ENCODE measurements around the gene ADCYAP1. TPM values are rescaled to one million over a fixed set of nuclear protein-coding genes. Genes with fewer than 3 reads are reported as not detected.
A peak's percentile ranks its signal among the peaks of the same experiment; 100 is the strongest.

ADCYAP1 gene
- total RNA-seq, 6 donors from 2014 or later, result 0.20 to 0.44 (median 0.30) TPM; not detected in 3

GRCh38 chr18:908758-909724 is 4.4 kb downstream of the ADCYAP1 start:
- TF ChIP-seq CTCF (IDR thresholded peaks at IDR 0.05) (no peak), EP300 (IDR thresholded peaks at IDR 0.05) (no peak), POLR2AphosphoS5 (IDR thresholded peaks at IDR 0.05) (no peak), POLR2A (IDR thresholded peaks at IDR 0.05) (no peak)
- ATAC-seq (ENCODE audit: low FRiP score in 2 of 2) (no peak), DNase-seq (peak in 1 of 2 donors; percentile 73)

GRCh38 chr18:910247-910646 is 5.6 kb downstream of the ADCYAP1 start:
- Histone ChIP-seq H3K27me3 (peaks cover 0 to 53% (median 31%) of the 10 kb centered on the region in 4 donors), H3K4me1 (peaks cover 33 to 42% (median 37%) of the 10 kb centered on the region in 4 donors), H3K27ac (no peak overlapping the region), H3K4me3 (no peak overlapping the region), H3K36me3 (no peaks in the 10 kb centered on the region), H3K9me3 (no peaks in the 10 kb centered on the region)
- ATAC-seq (ENCODE audit: low FRiP score in 2 of 2) (no peak), DNase-seq (no peak)
- TF ChIP-seq CTCF (IDR thresholded peaks at IDR 0.05) (no peak), POLR2AphosphoS5 (IDR thresholded peaks at IDR 0.05) (no peak), EP300 (IDR thresholded peaks at IDR 0.05) (no peak), POLR2A (IDR thresholded peaks at IDR 0.05) (no peak)
- 47 to 55% methylated on average over 5 of the region's 5 CpGs for WGBS, 2 donors

More at GRCh38 chr18:908758-909724, 4.4 kb downstream of the ADCYAP1 start:
- peaks cover 2 to 64% (median 37%) of the 10 kb centered on the region in 4 donors for H3K27me3 ChIP-seq
- H3K9me3 ChIP-seq, result no peaks in the 10 kb centered on the region
- H3K4me1 ChIP-seq, result peaks cover 33 to 42% (median 37%) of the 10 kb centered on the region in 4 donors
- no peak overlapping the region for H3K27ac ChIP-seq
- 9 to 13% methylated on average over 31 to 36 of the region's 69 CpGs for WGBS, 2 donors
- H3K4me3 ChIP-seq, result peak overlapping the region in 3 of 4 donors; percentile 29 to 49 (median 48)
- H3K36me3 ChIP-seq, result no peaks in the 10 kb centered on the region

GRCh38 chr18:911025-911424 is 6.4 kb downstream of the ADCYAP1 start:
- no peaks in the 10 kb centered on the region for H3K9me3 ChIP-seq
- H3K36me3 ChIP-seq, result no peaks in the 10 kb centered on the region
- H3K27ac ChIP-seq, result no peak overlapping the region
- no peak for TF ChIP-seq POLR2A (IDR thresholded peaks at IDR 0.05)
- no peak for TF ChIP-seq CTCF (IDR thresholded peaks at IDR 0.05)
- TF ChIP-seq EP300 (IDR thresholded peaks at IDR 0.05), result no peak
- TF ChIP-seq POLR2AphosphoS5 (IDR thresholded peaks at IDR 0.05), result no peak
- 9 to 11% methylated on average over 2 of the region's 2 CpGs for WGBS, 2 donors
- H3K4me1 ChIP-seq, result peaks cover 33 to 36% (median 35%) of the 10 kb centered on the region in 4 donors
- peaks cover 0 to 46% (median 25%) of the 10 kb centered on the region in 4 donors for H3K27me3 ChIP-seq
- no peak for DNase-seq
- ATAC-seq (ENCODE audit: low FRiP score in 2 of 2), result no peak
- no peak overlapping the region for H3K4me3 ChIP-seq

- WGBS, 2 donors, result 20 to 22% methylated on average over 7 of the region's 7 CpGs
- Histone ChIP-seq H3K36me3 (no peaks in the 10 kb centered on the region), H3K4me1 (peaks cover 28 to 31% (median 30%) of the 10 kb centered on the region in 4 donors), H3K27ac (no peak overlapping the region), H3K4me3 (no peak overlapping the region), H3K9me3 (no peaks in the 10 kb centered on the region), H3K27me3 (peaks cover 0 to 41% (median 23%) of the 10 kb centered on the region in 4 donors)
- no peak for ATAC-seq (ENCODE audit: low FRiP score in 2 of 2)
- no peak for TF ChIP-seq POLR2A (IDR thresholded peaks at IDR 0.05)
- TF ChIP-seq POLR2AphosphoS5 (IDR thresholded peaks at IDR 0.05), result no peak
- TF ChIP-seq CTCF (IDR thresholded peaks at IDR 0.05), result no peak
- TF ChIP-seq EP300 (IDR thresholded peaks at IDR 0.05), result no peak
- no peak for DNase-seq
Observed at GRCh38 chr18:911486-911885, 6.8 kb downstream of the ADCYAP1 start.

All from upper lobe of left lung (tissue), 6 donors.